GM23338 (cell line): ENCODE data around the gene NT5DC2. TPM values are rescaled to one million over a fixed set of nuclear protein-coding genes. Genes with fewer than 3 reads are reported as not detected.

ENCODE experiments used
- ATAC-seq: fragments of 200-7000 bp; cut with Tn5 transposase; 3 replicates; pipeline ENCODE4 v1.9.1; 2020
- DNase-seq: peaks from one replicate; pipeline ENCODE4 v3.0.0-alpha.2; 2015; ENCODE audit warnings: low spot score
- H2AFZ ChIP-seq: fragments of 200-600 bp; sonication (generic); 2 replicates; pipeline ENCODE4 v1.8.0; 2016; ENCODE audit warnings: antibody characterized with exemption, mild to moderate bottlenecking, moderate library complexity
- H3F3A ChIP-seq: fragments of 200-600 bp; sonication (generic); replicated peaks from 2 replicates; pipeline ENCODE4 v1.8.0; 2017; ENCODE audit warnings: antibody characterized with exemption, mixed run types, low read depth
- H3K27ac ChIP-seq: fragments of 200-600 bp; sonication (generic); 2 replicates; pipeline ENCODE4 v1.6.1; 2016; ENCODE audit warnings: low read depth
- H3K27me3 ChIP-seq: fragments of 200-600 bp; sonication (generic); 2 replicates; pipeline ENCODE4 v1.8.0; 2016; ENCODE audit warnings: mild to moderate bottlenecking, mixed run types, moderate library complexity; ENCODE audit not compliant: insufficient read depth
- H3K36me3 ChIP-seq: fragments of 200-600 bp; sonication (generic); 2 replicates; pipeline ENCODE4 v1.8.0; 2016; ENCODE audit warnings: mild to moderate bottlenecking; ENCODE audit not compliant: insufficient read depth
- H3K4me1 ChIP-seq: fragments of 200-600 bp; sonication (generic); 2 replicates; pipeline ENCODE4 v1.8.0; 2016; ENCODE audit warnings: mild to moderate bottlenecking, moderate library complexity; ENCODE audit not compliant: insufficient read depth
- H3K4me2 ChIP-seq: fragments of 200-600 bp; sonication (generic); 2 replicates; pipeline ENCODE4 v1.7.1; 2017; ENCODE audit warnings: mixed run types
- H3K4me3 ChIP-seq: fragments of 200-600 bp; sonication (generic); 2 replicates; pipeline ENCODE4 v1.6.1; 2016; ENCODE audit warnings: mixed run types
- H3K79me2 ChIP-seq: fragments of 200-600 bp; sonication (generic); replicated peaks from 2 replicates; pipeline ENCODE4 v1.8.0; 2017; ENCODE audit warnings: mild to moderate bottlenecking; ENCODE audit not compliant: insufficient read depth
- H3K9me2 ChIP-seq: fragments of 200-600 bp; sonication (generic); 2 replicates; pipeline ENCODE4 v1.8.0; 2017; ENCODE audit not compliant: insufficient read depth
- H4K20me1 ChIP-seq: fragments of 200-600 bp; sonication (generic); replicated peaks from 2 replicates; pipeline ENCODE4 v1.8.0; 2017; ENCODE audit warnings: mild to moderate bottlenecking; ENCODE audit not compliant: insufficient read depth
- H3K27ac Mint-ChIP-seq: 2 replicates; pipeline ENCODE4 v1.8.0; 2020; ENCODE audit warnings: inconsistent platforms, mild to moderate bottlenecking, moderate library complexity, mixed read lengths
- H3K27me3 Mint-ChIP-seq: 3 replicates; pipeline ENCODE4 v1.8.0; 2022; ENCODE audit warnings: low read depth, mild to moderate bottlenecking, moderate library complexity, mixed read lengths, inconsistent platforms; ENCODE audit not compliant: insufficient read depth, poor library complexity
- H3K36me3 Mint-ChIP-seq: 3 replicates; pipeline ENCODE4 v1.8.0; 2021; ENCODE audit warnings: low read depth, mild to moderate bottlenecking, inconsistent platforms, moderate library complexity, mixed read lengths
- H3K4me1 Mint-ChIP-seq: 3 replicates; pipeline ENCODE4 v1.8.0; 2020; ENCODE audit warnings: mild to moderate bottlenecking, inconsistent platforms, mixed read lengths
- H3K4me3 Mint-ChIP-seq: 3 replicates; pipeline ENCODE4 v1.8.0; 2021; ENCODE audit warnings: moderate library complexity, mild to moderate bottlenecking, inconsistent platforms, mixed read lengths
- H3K9me3 Mint-ChIP-seq: 3 replicates; pipeline ENCODE4 v1.8.0; 2020; ENCODE audit warnings: moderate library complexity, mild to moderate bottlenecking, inconsistent platforms, mixed read lengths
- CREB1 ChIP-seq: fragments of 250-450 bp; sonication (Bioruptor Pico); IDR thresholded peaks from 2 replicates; pipeline ENCODE4 v1.5.0; 2020; ENCODE audit warnings: low read depth, mild to moderate bottlenecking, moderate library complexity
- CTCF ChIP-seq, 2 experiments: fragments of 200-600 bp in 1 of 2; sonication (generic) in 1 of 2; conservative IDR thresholded peaks; 2 replicates each; pipeline versions ENCODE4 v1.5.1 to v1.6.1; 2016 to 2017; ENCODE audit warnings: antibody characterized with exemption in 2 of 2, low read depth in 2 of 2, mild to moderate bottlenecking in 2 of 2, moderate library complexity in 1 of 2
- ETS1 ChIP-seq: IDR thresholded peaks from 2 replicates; pipeline ENCODE4 v1.6.1; 2016; ENCODE audit warnings: antibody characterized with exemption
- EZH2 ChIP-seq: fragments of 200-600 bp; sonication (generic); IDR thresholded peaks from one replicate; pipeline ENCODE4 v1.8.0; 2017; ENCODE audit warnings: antibody characterized with exemption, mild to moderate bottlenecking, low read depth; ENCODE audit not compliant: unreplicated experiment
- POLR2AphosphoS5 ChIP-seq: IDR thresholded peaks from 2 replicates; pipeline ENCODE4 v1.6.1; 2016; ENCODE audit warnings: antibody characterized with exemption, low read depth
- ZNF462 ChIP-seq: fragments of 250-450 bp; sonication (Bioruptor Pico); IDR thresholded peaks from 2 replicates; pipeline ENCODE4 v1.5.0; 2020; ENCODE audit warnings: mild to moderate bottlenecking, moderate library complexity
- polyA plus RNA-seq: library from polyadenylated mRNA; unstranded; fragments of >200 nt; fragmentation: Nextera tagmentation; extraction: Ambion mirVana; gene quantifications from 2 replicates; pipeline ENCODE4 v1.2.1, GENCODE V29; 2016
- total RNA-seq: library from RNA; depleted of rRNA; stranded (reverse); fragments of >200 nt; shearing (Covaris generic); gene quantifications from 2 replicates; pipeline ENCODE4 v1.2.3, GENCODE V29; 2014

NT5DC2 gene
- total and polyA plus RNA-seq, 2 experiments from 2014 or later = 269 to 324 TPM

DNA sequence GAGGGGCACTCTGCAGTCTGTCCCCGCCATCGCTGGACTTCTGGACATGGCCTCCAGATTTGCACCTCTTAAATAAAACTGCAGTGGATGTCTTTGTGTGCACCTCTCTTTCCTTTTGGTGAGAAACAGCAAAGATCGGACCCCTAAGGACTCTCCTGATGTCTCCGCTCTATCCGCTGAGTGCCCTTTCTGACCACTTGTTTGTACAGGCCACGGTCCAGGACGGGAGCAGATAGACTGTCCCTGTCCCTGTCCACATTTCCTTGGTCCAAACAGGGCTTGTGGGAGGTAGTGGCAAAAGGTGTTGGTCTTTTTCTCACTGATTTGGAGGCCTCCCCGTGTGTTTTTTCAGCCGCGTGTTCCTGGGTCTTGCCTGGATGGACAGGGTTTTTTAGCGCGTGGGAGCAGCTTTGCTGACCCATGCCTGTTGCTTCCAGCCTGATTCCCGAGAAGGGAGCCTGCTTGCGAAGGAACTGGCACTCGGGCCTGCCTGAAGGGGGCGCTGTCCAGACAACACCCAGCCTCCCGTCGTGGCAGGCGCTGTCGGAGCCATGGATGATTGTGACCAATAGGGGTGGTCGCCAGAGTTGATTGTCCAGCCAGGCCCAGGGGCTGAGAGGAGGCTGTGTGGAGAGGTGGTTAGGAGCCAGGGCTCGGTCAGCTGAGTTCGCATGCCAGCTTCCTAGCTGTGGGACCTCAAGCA is 51.7 kb downstream of the NT5DC2 start:
- Histone ChIP-seq H4K20me1 (peaks cover 8% of the 10 kb centered on the region), H3K79me2 (no peaks in the 10 kb centered on the region; the same call in 1 of the 2 replicates), H3K36me3 (peaks cover 21% of the 10 kb centered on the region), H2AFZ (no peak overlapping the region), H3F3A (0 out of 2 replicates have a peak, but pooled peaks cover 7% of the 10 kb centered on the region), H3K27ac (no peak overlapping the region), H3K9me2 (no peaks in the 10 kb centered on the region), H3K27me3 (no peaks in the 10 kb centered on the region), H3K4me2 (no peak overlapping the region), H3K4me1 (no peaks in the 10 kb centered on the region), H3K4me3 (no peak overlapping the region)
- TF ChIP-seq CREB1 (no peak), POLR2AphosphoS5 (no peak), CTCF (conservative IDR thresholded peaks at IDR 0.05; ENCODE audit: low read depth in 2 of 2) (peak; percentile 81 to 88)
- H3K4me3 Mint-ChIP-seq = no peak overlapping the region
- H3K27ac Mint-ChIP-seq = no peak overlapping the region; the same call in 1 of the 2 replicates
- no peaks in the 10 kb centered on the region; the same call in 2 of the 3 replicates for H3K9me3 Mint-ChIP-seq
- H3K4me1 Mint-ChIP-seq = no peaks in the 10 kb centered on the region; the same call in 2 of the 3 replicates
- H3K36me3 Mint-ChIP-seq = peaks cover 69% of the 10 kb centered on the region
- ATAC-seq = peak; percentile 91
- peak; percentile 89 for DNase-seq
- peaks cover 8% of the 10 kb centered on the region for H3K27me3 Mint-ChIP-seq

GRCh38 chr3:52480768-52481715 is 52.6 kb downstream of the NT5DC2 start:
- H3K9me3 Mint-ChIP-seq = no peaks in the 10 kb centered on the region; the same call in 2 of the 3 replicates
- peaks cover 74% of the 10 kb centered on the region for H3K36me3 Mint-ChIP-seq
- no peaks in the 10 kb centered on the region for H3K9me2 ChIP-seq
- no peaks in the 10 kb centered on the region; the same call in 1 of the 2 replicates for H3K79me2 ChIP-seq
- TF ChIP-seq EZH2 = no peak
- TF ChIP-seq ZNF462 (CRISPR knock-in tag) = no peak
- no peak for TF ChIP-seq ETS1
- no peak overlapping the region for H3K4me3 ChIP-seq
- H3K27ac Mint-ChIP-seq = peak overlapping the region; percentile 56; the same call in 1 of the 2 replicates
- H3K27ac ChIP-seq = no peak overlapping the region
- H2AFZ ChIP-seq = no peak overlapping the region
- H3K4me3 Mint-ChIP-seq = no peak overlapping the region
- H3K27me3 Mint-ChIP-seq = peaks cover 6% of the 10 kb centered on the region
- H3K27me3 ChIP-seq = no peaks in the 10 kb centered on the region
- DNase-seq (no peak), ATAC-seq (no peak)
- H3K4me1 ChIP-seq = no peaks in the 10 kb centered on the region
- H4K20me1 ChIP-seq = peaks cover 8% of the 10 kb centered on the region
- H3K4me1 Mint-ChIP-seq = no peaks in the 10 kb centered on the region; the same call in 2 of the 3 replicates
- H3K36me3 ChIP-seq = peaks cover 22% of the 10 kb centered on the region
- H3K4me2 ChIP-seq = no peak overlapping the region
- 0 out of 2 replicates have a peak, but pooled peaks cover 7% of the 10 kb centered on the region for H3F3A ChIP-seq
